Stimulated activated CD4-positive, alpha-beta T cell treated with anti-CD3 and anti-CD28 coated beads, Interleukin-12 subunit alpha, Interleukin-12 subunit beta, amount 100 ng/mL, for 24 hours (primary cell): Measurements from ENCODE around the gene HID1.
"Not testable (repeated sequence)": the region's sequence is repeated elsewhere in the genome, so short reads cannot be mapped to it uniquely, and the experiment has no call there.

ENCODE experiments used
- DNase-seq, 2 experiments: peaks; one replicate each; pipeline ENCODE4 v3.0.0-alpha.2; 2020; ENCODE audit warnings: low read depth in 2 of 2

Gene HID1

DNA sequence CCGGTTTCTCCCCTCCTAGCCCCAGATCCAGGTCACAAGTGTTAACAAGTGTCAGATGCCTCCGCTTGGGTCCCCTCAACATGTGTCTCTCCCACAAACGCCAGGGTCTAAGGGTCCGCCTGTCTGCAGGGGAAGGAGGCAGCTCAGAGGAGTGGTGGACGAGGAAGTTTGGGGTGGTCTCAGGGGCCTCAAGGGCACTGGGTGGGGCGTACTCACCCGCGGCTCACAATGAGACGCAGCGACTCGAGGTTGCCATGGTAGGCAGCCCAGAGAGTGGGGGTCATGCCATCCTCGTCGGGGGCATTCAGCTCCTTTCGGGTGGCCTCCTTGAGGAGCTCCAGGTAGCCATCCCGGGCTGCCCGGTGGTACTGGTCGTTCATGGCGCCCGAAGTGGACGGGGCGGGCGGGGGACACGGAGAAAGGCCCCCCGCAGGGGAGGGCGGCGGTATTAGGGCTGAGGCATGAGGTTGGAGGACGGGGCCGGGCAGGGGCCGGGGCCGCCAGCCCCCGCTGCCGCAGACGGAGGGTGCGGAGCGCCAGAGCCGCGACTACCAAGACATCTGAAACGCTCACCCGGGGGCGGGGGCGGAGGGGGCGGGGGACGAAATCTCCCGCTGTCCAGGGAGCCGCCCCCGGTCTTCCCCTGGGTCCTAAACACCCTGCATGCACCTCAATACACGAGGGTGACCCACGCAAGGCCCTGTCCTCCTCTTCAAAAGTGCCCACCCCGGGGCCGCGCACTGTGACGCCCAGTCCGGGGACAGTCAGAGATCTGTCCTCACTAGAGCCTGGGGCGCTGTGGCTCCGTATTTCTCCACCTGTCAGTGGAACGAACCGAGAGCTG, 49.6 kb downstream of the HID1 start, which contains the start of gene USH1G:
Gene USH1G, minus strand, starts transcription at position 562 of the 844 bp plus-strand sequence. Its CDS starts 182 bp downstream, at position 380.
- DNase-seq = no peak

DNA sequence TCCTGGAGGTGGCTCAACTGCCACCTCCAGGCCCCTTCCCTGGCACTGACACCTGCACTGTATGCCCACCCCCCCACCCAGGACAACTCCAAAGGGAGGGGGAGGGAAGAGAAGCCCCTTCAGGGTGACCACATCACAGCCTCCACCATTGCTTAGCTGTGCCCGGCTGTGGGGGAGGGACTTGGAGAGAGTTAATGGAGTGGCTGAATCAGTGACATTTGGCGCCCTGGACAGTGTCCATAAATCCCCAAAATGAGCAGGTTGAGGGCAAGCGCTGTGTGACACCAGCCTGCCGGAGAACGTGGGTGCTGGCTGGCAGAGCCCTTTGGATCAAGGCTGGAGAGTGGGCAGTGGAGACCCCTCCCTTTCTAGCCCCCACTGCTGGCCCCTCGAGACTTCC, 50.4 kb downstream of the HID1 start:
- DNase-seq = no peak

DNA sequence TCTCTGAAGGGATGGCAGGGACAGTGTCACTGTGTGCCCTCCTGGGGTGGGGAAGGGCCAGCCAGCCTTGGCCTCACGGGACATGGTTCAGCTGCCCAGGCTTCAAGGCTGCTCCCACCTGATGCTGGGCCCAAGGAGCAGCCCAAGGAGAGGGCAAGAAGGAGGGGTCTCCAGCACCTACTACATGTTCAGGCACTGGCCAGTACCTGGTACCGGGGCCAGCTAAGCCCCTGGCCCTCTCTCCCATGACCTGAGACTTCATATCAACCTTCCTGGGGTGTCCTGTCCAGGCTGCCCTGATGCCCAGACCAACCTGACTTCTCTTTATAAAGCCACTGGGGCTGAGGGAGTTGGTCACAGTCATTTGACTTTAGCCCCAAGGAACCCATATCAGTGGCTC, 50.8 kb downstream of the HID1 start:
- no peak for DNase-seq

DNA sequence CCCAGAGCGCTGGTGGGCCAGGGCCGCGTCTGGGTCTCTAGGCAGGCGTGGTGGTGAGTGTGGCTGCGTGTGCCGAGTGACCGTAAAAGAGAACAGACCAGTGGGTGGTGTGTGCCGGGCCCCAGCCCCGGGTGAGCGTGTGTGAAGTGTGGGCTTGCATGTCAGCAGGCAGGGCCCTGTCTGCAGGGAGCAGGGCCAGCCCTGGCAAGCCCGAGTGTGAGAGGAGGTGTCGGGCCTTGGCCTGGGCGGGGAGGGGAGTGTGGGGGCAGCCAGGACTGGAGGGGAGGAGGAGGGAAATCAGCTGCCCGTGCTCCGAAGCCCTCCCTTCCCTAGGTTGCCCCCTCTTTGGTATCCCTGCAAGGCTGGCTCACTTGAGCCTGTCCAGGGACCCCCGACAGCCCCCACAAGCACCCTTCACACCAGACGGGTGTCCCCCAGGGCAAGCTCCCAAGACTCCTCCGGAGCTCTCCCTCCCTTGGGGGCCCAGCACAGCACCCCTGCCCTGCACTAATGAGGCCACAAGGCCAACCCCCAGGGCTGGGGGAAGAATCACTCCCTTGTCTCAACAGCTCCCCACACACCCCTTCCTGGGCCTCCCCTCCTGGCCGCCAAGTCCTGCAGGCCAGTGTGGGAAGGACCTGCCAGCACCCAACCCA, 51.4 kb downstream of the HID1 start:
- DNase-seq = no peak

DNA sequence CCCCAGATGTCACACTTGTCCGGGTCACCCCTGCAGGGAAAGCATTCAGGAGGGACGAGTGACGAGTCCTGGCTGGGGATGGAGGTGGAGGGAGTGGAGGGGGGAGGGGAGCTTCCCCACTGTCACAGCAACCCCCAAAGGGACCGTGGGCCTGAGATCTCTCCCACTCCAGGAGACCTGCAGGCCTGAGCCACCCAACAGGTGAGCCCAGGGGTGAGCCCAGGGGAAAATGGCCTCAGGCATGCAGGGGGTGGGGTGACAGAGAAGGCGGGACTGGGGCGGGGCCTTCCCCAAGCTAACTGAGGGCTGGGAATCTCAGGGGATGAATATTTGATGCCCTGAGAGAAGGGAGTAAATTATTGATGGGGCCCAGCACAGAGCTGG, 51.9 kb downstream of the HID1 start:
- no peak for DNase-seq

DNA sequence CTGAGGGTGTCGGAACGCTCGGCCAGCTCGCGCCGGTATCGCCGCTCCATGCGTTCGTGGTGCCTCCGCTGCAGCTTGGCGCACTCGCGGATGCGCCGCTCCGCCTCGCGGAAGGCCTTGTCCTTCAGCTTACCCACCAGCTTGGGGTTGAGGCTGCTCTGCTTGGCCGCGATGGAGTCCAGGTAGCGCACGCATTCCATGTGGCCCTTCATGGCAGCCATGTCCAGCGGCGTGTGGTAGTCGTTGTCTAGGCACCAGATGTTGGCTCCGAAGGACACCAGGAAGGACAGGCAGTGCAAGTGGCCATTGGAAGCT, 52.3 kb downstream of the HID1 start:
- DNase-seq = no peak

DNA sequence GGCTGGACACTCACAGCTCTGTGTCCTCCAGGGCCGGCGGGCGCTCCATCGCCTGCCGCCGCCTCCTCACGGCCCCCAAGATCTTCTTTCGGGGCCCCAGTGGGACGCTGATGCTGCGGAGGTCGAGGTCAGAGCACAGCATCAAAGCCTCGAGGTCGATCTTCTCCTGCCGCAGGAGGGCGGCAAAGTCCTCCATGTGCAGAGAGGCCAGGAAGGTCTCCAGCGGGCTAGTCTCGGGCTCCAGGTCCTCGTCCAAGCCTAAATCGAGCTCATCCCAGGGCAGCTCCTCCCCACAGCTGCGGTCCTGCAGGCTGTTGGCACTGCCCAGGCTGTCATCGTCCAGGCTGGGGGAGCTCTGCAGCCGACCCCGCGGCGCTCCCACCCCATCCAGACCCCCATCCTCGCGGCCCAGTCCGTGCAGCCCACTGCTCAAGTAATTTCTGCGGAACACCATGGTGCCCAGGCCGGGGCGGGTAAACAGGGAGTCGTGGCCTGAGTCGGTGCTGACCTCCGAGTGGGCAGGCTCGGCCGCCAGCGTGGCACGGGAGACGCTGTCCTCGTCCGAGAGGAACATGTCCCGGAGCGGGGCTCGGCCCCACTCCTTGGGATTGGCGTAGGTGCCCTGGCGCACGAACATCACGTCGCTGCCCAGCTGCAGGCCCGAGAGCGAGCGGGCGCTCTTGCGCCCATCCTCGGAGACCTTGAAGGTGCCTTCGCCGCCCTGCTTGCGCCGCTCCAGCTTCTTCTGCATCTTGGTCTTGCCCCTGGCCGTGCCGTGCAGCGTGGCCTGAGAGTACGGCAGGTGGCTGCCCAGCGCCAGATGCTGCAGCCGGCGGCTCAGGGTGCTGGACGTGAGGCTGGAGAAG, 52.9 kb downstream of the HID1 start:
- DNase-seq = no peak

DNA sequence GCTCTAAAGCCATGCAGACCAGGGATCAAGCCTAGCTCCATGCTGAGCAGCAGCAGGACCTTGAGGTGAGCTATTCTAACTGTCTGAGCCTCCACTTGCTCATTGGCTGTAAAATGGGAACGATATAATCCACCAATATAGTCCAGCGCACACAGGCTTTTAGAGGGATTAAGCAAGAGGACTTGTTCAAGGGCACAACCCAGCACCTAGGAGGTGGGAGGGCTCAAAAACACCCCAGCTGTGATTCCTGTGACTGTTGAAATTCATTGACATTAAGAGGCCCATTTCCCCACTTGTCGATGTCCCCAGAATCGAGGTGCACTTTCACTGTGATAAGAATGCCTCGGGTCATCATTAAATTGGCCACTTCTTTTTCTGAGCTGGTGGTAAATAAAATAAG, 53.7 kb downstream of the HID1 start:
- DNase-seq = no peak

DNA sequence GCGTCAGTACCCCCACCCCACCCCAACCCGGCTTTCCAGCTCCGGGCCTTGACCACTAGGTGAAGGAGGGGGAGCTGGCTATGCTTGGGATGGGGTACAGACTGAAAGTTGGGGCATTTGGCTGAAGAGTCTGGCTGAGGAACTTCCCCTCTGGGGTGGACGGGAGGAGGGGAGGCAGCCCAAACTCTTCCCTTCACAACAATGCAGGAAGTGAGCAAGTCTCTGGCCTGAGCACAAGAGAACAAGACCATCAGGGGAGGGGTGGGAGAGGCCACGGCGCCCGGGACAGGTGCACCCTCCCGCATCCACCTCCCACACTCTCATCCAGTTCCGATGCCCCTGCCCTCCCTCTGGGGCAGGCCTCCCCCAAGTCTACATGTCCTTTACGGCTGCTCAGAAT, 55.1 kb downstream of the HID1 start:
- no peak for DNase-seq

DNA sequence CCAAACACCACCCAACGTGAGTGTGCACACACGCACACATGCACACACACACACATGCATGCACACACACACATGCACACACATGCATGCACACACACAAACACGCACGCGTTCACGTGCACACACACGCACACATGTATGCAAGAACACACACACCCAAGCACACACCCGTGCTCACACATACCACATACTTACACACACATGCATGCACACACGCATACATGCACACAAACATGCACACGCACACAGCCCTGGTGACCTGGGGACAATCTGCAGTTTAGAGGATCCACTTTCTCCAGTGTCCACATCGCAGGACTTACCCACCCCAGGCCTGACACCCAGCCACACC, 55.7 kb downstream of the HID1 start:
- no peak for DNase-seq

DNA sequence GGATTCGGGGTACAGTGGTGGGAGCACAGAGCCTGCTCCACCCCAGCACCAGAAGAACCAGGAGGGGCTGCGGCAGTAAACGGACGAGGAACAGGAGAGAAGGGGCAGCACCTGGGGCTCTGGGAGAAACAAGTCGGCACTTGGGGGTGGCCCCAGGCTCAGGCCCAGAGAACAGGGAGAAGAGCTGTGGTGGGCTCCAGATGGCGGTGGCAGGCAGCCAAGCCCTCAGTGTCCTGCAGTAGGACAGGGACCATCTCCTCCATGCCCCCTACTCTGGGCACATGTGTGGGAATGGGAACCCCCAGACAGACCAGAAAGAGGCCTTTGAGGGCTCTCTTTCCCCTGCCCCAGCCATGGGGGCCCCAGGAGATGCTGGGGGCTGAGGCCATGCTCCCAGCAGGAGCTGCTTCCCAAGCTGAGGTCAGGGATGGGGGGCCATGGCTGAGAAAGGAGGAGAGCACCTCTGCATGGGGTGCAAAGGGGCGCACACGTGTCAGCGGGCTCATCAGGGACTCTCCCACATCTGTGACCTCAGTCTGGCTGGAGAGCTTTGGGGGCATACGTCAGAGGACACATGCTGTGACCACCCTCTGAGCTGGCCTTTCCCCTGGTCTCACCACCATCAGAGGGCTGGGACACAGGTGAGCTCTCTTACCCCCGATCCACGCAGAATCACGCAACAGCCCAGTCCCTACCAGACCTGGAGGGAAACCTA, 56.3 kb downstream of the HID1 start:
- DNase-seq = no peak

DNA sequence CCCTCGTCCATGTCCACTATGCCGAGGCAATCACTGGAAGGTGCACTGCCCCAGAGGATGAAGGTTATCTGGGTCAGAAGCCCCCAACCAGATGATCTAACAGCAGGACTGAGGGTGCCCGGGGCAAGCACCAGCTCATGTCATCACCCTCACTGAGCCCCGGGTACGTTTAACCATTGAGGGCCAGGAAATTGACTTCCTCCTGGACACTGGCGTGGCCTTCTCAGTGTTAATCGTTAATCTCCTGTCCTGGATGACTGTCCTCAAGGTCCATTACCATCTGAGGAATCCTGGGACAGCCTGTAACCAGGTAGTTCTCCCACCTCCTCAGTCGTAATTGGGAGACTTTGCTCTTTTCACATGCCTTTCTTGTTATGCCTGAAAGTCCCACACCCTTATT, 61.1 kb downstream of the HID1 start:
- DNase-seq = not testable (repeated sequence)

DNA sequence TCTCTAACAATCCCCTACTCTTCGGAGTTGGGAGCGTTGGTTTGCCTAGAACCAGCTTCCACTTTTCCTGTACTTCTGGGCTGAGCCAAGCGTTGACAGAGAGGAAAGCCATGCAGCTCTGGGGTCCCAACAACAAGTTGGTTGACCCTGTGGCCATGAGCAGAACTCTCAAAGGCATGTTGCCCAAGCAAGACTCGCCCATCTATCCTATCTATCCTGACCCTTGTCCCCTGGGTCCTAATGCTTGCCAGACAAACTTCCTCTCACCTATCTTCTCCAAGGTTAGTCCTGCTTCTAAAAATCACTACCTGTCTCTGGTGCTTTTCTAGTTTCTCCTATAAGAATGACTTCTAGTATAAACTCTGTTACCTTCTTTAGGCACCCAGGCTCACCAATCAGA, 63.5 kb downstream of the HID1 start:
- not testable (repeated sequence) for DNase-seq

DNA sequence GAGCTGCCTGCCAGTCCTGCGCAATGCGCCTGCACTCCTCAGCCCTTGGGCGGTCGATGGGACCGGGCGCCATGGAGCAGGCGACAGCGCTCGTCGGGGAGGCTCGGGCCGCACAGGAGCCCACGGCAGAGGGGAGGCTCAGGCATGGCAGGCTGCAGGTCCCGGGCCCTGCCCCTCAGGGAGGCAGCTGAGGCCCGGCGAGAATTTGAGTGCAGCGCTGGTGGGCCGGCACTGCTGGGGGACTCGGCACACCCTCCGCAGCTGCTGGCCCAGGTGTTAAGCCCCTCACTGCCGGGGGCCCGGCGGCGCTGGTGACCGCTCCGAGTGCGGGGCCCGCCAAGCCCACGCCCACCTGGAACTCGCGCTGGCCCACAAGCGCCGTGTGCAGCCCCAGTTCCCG, 65.5 kb downstream of the HID1 start:
- no peak for DNase-seq

DNA sequence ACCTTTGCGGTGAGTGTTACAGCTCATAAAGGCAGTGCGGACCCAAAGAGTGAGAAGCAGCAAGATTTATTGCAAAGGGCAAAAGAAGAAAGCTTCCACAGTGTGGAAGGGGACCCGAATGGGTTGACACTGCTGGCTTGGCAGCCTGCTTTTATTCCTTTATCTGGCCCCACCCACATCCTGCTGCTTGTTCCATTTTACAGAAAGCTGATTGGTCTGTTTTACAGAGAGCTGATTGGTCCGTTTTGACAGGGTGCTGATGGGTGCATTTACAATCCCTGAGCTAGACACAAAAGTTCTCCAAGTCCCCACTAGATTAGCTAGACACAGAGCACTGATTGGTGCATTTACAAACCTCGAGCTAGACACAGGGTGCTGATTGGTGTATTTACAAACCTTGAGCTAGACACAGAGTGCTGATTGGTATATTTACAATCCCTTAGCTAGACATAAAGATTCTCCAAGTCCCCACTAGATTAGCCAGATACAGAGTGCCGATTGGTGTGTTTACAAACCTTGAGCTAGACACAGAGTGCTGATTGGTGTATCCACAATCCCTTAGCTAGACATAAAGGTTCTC, 66.3 kb downstream of the HID1 start:
- not testable (repeated sequence) for DNase-seq

DNA sequence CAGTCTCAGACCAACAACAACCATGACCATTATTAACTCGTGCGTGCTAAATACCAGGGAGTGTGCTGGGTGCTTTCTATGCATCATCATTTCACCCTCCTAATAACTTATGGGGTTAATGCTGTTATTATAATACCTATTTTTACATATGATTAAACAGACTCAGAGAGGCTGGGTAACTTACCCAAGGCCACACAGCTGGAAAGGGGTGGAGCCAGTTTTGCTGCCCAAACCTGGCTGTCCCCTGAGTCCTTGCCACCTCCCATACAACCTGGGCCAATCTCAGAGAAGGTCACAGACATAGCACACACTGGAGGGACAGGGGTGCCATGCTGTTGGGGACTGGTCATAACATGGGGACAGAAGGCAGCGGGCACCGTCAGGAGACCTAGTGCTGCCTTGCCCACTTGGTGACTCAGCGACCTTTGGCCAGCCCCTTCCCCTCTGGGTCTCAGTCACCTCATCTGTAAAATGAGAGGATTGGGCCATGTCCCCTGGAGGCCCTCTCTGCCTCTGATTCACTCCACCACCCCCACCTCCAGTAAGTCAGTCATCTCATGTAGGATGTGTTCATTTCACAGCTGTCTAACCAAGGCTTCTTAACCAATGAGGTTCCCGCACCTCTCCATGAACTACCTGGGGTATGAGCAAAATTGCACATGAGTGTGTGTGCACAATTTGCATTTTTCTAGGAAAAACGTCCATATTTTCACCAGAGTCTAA, 67.7 kb downstream of the HID1 start:
- no peak for DNase-seq

DNA sequence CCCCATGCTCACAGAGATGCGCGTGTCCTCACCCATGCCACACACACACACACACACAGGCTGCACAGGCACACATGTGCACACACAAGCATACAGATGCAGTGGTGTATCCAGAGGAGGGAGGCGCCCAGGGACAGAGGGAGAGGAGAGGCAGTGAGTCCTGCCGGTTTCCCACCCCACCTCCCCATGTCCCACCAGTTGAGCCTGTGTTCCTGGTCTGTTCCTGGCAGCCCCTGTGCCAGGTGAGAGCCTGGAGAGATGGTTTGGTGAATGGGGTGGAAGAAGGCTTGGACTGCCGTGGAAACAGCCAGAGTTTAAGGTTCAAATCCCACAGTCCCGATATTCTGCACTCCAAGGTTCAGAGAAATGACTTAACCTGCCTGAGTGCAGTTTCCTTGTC, 68.9 kb downstream of the HID1 start:
- DNase-seq = no peak

DNA sequence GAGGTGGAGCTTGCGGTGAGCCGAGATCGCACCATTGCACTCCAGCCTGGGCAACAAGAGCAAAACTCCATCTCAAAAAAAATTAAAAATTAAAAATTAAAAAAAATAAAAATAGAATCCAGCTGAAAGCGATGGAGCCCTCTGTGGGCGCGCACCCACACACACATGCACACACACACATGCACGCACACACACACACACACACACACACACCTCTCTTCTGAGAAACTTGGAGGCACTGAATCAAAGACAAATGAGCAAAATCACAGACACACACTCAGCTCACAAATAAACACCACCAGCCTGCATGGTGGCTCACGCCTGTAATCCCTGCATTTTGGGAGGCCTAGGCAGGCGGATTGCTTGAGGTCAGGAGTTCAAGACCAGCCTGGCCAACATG, 69.5 kb downstream of the HID1 start:
- DNase-seq = no peak

DNA sequence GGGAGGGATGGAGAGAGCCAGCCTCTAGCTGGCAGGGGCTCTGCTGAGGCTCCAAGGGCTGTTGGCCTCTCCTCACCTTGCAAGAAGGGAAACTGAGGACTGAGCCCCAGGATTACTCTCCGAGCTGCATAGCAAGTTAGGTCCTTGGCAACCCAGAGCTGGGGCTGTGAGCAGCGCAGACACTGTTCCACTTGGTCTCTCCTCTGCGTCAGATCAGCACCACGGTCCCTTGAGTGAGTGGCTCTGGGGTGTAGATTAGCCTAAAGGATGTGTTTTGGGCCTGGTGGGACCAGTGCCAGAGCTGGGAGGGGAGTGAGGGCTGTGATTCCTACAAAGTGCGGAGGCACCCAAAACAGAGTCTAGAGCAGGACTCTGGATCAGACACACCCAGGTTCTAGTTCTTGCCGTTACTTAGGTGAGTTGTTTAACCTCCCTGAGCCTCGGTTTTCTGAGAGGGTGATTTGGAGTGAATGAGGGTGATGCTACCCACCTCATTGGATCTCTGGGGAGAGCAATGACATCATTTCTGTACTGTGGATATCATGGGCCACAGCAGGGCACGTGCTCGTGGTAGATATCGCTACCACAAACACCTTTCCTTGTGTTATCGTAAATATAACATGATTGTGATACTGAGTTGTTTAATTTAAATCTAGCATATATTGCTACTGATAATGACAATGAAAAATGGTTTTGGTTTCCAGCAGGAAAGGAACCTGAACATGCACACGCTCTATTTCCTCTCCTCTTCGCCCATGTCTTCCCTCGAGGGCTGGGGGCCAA, 71.0 kb downstream of the HID1 start:
- no peak for DNase-seq
